SKM-1 treated with dmso at 0.1 percent for 144 hours (cell line): ENCODE measurements around the gene TSNAXIP1.

Source experiments
- DNase-seq: peaks from one replicate; lab custom pipeline; 2025; ENCODE audit not compliant: unreplicated experiment; lab: John Stamatoyannopoulos, UW

Gene TSNAXIP1

DNA sequence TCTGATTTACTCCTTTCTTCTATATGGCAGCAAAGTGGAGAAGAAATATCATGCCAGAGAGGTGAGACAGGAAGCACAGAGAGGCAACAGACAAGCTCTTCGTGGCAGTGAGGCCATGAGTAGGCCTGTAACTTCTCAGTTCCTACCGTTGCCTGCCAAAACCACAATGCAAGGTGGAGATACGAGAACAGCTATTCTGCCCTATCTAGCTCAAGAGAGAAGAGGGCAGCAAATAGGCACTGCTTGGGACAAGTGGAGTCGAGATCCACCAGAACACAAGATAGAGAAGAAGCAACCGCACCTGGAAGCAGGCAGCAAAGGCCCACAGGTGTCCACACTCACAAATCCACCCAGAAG, 25.1 kb upstream of the TSNAXIP1 start:
- no peak for DNase-seq

DNA sequence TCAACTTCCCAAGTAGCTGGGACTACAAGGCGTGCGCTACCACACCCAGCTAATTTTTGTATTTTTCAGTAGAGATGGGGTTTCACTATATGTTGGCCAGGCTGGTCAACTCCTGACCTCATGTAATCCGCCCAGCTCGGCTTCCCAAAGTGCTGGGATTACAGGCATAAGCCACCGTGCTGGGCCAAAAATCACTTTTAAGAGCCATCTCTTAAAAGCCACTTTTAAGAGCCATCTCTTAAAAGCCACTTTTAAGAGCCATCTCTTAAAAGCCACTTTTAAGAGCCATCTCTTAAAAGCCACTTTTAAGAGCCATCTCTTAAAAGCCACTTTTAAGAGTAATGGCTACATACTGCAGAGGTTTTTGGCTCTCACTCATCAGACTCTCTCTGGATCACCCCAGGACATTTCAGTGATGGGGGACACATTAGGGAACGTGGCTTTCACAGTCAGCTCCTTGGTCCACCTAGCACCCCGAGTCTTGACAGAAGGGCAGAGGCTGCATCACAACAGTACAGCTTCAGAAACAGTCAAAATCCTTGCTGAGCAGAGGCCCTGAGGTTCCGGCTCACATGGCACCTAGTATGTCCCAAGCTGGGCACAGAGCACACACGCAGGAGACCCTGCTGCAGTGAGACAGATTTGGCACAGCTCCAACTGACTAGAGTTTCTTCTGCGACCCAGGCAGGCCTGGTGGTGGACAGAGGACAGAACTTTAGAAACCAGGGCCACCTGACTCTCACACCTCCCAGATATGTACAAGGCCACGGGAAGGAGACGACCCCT, 23.9 kb upstream of the TSNAXIP1 start:
- no peak for DNase-seq

DNA sequence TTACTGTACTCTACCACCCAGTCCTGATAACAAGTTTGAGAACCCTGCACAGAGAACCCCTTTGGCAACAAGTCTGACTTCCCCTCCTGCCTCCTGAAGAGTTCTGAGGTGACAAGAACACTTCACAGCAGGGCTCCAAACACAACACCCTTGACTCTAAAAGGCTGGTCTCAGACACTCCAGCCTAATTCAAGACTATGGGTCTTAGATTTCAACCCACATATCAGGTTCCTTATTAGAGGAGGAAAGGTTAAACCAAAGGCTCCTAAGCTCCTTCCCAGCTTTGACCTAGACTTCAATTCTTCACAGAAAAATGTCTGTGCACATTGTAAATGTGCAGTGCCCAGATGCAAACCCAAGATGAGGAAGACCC, 23.4 kb upstream of the TSNAXIP1 start:
- DNase-seq, result no peak

DNA sequence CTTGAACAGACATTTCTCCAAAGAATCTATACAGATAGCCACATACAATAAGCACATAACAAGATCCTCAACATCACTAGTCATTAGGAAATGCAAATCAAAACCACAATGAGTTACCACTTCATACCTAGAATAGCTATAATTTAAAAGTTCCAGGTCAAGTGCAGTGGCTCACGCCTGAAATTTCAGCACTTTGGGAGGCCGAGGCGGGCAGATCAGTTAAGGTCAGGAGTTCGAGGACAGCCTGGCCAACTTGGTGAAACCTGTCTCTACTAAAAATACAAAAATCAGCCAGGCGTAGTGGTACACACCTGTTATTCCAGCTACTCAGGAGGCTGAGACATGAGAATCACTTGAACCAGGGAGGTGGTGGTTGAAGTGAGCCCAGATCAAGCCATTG, 20.2 kb upstream of the TSNAXIP1 start:
- DNase-seq, result no peak

DNA sequence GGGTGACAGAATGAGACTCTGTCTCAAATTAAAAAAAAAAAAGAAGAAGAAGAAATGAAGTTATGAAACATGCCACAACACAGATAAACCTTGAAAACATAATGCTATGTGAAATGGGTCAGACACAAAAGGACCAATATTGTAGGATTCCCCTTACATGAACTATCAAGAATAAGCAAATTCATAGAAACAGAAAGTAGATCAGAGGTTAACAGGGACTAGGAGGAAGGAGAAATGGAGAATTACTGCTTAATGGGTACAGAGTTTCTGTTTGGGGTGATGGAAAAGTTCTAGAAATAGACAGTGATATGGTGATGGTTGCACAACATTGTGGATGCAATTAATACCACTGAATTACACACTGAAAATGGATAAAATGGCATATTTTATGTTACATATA, 16.6 kb upstream of the TSNAXIP1 start:
- no peak for DNase-seq

DNA sequence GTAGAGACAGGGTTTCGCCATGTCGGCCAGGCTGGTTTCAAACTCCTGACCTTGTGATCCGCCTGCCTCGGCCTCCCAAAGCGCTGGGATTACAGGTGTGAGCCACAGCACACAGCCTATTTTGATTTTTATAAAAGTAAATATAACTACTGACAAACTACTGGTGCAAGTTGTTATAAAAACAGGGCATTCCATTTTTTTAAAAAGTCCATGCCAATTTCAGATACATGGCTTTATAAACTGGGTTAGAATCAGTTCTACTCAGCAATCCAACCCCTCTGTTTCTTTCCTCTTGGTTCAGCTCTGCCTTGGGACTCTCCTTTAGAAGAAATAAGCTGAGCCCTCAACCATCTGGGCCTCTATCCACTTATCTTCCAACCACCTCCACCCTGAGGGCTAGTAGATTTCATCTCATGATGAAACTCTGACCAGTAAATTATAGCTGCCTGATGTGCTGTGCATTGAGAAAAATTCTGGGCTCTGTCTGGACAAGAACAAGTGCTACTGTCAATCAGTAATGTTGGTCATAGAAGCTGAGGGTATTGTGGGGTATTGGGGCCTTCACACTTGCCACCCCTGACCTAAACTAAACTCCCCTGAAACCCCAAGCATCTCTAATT, 10.5 kb upstream of the TSNAXIP1 start:
- no peak for DNase-seq

DNA sequence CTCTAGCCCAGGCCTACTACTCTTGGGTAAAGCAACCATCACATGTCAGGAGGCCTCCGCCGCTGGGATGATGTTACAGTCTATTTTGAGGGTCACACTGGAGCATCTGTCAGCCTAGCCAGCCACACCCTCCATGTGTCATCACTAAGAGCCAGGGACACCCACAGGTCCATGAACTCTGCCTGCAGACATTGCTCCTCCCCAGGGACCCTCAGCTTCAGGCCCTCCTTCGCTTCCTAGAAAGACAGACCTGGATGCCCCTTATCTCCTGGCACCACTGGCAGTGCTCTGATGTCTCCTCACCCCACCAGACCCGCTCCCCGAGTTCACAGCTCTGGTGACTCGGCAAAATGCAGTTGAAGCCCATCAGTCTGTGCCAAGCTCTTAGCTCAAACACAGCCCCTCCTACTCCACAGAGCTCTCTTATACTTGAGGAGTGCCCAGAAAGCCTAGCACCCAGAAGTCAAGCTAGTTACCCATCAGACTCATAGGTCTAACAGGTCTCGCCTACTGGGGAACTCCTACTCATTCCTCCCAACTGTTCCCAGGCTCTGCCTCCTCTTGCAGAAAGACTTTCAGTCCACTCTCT, 6.3 kb upstream of the TSNAXIP1 start:
- no peak for DNase-seq

DNA sequence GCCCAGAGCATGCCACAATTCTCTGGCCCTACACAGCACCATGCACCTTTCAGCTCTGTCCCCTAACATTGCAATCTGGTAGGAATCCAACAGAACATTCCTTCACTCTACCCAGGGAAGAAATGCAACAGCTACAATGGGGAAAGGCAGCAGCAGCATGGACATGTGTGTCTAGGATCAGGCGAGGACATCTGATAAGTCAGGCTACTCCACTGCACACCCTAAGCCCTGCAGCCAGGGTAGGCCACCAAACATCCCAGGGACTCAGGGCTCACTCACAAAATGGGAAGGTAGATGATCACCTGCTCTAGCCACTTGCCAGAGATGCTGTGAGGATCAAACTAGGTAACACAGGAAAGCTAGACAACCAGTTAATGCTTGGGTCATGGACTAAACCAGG, 5.4 kb upstream of the TSNAXIP1 start:
- DNase-seq, result no peak

DNA sequence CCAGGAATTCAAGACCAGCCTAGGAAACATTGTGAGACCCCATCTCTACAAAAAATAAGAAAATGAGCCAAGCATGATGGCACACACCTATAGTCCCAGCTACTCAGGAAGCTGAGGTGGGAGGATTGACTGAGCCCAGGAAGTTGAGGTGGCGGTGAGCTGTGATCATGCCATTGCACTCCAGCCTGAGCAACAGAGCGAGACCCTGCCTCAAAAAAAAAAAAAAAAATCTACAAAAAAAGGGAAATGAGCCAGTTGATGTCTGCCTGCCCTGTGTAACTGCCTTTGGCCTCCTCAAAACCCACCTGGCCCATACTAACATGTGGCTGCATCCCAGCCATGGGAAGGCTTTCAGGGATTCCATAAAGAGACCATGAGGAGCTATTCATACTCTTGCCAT, 4.8 kb upstream of the TSNAXIP1 start:
- no peak for DNase-seq

DNA sequence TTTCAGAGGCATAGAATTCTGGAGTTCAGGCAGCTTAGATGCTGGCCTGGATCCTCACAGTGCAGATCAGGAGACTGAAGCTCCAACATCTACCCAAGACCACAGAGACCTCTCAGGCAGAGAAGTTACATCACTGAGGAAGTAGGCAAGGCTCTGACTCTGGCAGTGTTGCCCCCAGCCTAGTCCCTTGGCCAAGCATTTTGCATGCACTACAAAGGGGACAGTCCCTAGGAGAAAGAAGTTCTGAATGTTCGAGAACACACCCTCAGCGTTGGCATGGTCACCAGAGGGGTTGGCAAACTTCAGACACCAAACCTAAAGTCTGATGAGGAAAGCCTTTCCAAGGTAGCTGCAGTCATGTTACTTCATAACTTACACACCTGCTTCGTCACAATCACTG, 2.8 kb upstream of the TSNAXIP1 start:
- no peak for DNase-seq

DNA sequence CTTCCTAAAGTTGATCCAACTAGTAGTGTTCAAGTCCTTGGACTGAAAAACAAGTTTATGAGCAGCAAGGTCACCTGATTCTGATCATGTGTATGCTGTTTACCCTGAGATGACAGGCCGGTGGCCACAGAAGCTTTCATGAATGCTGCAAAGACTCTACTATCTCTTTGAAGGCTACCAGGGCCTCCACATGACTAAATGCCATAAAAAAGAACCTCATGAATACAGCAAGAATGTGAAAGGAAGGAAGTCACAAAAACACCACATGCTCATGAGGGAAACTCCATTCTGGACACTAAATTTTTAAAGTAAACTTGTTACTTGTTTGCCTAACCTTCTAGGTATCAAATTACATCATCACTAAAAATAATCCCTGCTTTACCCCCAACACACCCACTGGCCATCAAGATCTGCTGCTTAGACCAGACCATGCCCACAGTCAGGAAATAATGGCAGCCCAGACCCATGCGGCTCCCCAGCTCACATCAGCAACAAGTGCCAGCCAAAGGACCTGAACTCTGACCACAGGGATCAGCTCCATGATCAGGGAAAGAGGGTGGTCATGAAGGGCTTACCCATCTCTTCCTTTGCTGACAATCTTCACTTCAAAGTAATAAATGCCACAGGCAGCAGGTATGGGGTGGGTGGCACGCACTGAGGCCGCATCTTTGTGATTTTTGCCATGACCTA, 1.7 kb upstream of the TSNAXIP1 start:
- DNase-seq, result no peak

DNA sequence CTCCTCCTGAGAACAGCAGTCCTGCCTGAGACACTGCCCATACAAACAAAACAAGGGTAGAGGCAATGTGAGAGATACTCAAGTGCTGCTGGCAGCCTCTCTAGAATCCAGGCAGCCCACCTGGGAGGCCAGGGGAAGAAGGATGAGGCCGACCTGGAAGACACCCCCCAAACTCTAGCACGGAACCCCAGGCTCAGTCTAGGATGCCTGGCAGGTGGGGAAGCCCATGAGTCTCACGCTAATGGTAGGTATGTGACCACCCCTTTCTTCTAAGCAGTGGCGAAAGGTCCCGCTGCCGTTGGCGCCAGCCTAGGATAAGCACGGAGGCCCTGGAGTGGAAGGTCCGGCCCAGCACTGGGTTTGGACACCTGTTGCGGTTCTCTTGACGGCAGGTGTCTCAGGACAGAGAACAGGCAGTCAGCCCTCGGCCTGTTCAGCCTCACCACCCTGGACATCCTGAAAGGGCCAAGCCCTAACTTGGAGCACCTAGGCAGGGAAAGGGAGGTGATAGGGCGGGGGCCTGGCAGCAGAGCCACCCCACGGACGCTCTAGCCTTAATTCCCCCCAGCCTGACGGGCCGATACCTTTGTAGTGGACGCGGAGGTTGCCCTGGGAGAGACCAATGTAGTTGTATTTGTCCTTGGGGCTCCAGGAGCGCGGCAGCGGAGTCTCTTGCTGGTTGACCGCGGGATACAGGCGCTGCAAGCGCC, 816 bp upstream of the TSNAXIP1 start:
- no peak for DNase-seq

DNA sequence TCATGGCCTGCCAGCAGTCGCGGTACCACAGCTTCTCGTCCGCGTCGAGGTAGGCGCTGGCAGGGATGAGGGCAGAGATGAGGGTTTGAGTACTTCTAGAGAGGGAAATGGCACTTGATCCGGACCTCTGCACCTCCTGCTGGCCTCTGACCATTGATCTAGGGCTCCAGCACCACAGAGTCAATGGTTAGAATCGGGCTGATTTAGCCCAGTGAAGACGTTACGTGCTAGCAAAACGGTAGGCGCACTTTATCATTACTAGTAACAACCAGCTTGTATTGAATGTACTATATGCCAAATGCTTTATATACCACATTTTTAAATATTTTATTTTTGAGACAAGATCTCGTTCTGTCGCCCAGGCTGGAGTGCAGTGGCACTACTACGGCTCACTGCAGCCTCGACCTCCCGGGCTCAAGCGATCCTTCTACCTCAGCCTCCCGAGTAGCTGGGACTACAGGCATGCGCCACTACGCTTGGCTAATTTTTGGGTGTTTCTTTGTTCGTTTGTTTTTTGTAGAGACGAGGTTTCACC, 526 bp downstream of the TSNAXIP1 start:
- no peak for DNase-seq

DNA sequence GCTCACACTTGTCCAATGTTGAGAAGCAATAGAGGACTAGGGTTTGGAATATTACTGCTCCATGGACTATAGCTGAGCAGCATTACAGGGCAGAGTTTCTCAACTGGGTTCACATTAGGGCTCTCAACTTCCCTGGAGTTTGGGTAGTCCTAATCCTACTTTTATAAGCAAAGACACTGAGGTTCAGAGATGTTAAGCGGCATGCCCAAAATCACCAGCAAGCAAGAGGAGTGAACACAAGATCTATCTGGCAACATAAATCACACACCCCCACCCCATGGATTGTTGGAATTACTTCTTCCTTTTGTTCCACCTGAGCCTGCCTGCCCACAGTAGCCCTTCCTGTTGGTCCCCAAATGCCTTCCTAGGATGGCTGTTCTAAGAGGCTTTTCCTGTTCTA, 5.2 kb downstream of the TSNAXIP1 start:
- no peak for DNase-seq

DNA sequence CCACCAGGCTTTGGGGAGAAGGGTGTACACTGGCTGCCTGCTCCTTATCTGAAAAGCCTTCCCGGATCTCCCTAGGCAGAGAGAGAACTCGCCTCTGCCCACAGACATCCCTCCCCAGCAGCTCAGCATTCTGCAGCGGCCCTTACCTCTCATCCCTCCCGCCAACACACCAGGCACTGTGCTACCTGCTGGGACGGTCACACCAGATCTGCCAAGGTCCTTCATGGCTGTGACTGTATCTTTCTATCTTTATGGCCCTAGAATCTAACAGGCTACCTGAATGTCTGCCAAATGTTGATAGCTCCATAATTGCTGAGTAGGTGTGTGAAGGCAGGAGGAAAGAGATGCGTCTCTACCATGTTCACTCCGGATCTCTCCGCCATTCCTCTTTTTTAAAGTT, 7.9 kb downstream of the TSNAXIP1 start:
- no peak for DNase-seq

DNA sequence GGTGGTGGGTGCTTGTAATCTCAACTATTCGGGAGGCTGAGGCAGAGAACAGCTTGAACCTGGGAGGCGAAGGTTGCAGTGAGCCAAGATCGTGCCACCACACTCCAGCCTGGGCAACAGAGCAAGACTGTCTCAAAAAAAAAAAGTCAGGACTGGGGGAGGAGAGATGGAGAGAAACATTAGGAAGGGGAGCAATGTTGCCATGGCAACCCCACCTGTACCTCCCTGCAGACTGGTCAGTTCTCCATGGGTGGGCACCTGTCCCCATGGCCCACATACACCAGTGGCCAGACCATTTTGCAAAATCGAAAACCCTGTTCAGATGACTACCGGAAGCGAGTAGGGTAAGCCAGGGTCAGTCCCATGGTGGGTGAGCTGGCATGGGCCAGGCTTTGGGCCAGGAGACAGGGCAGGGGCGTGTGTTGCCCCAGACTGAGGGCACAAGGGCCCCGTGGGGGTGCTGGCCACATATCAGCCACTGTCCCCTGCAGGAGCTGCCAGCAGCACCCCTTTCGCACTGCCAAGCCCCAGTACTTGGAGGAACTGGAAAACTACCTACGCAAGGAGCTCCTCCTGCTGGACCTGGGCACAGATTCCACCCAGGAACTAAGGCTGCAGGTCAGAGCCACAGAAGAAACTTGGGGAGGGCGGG, 14.0 kb downstream of the TSNAXIP1 start:
- DNase-seq, result no peak

DNA sequence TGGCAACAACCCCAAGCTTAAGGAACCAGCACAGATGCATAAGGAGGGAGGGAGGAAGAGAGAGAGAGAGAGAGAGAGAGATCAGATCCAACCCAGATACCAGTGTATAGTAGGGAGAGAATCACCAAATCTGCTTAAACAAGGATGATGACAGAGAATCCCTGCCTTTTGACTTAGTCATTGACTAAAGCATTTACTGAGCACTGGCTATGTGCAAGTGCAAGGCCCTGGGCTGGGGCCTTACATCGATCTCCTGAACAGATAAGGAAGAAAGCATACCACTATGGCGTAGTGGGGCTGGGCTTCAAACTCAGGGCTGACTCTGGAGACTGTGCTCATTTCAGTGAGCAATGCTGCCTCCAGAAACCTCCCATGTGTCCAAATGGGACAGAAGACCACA, 15.8 kb downstream of the TSNAXIP1 start:
- no peak for DNase-seq

DNA sequence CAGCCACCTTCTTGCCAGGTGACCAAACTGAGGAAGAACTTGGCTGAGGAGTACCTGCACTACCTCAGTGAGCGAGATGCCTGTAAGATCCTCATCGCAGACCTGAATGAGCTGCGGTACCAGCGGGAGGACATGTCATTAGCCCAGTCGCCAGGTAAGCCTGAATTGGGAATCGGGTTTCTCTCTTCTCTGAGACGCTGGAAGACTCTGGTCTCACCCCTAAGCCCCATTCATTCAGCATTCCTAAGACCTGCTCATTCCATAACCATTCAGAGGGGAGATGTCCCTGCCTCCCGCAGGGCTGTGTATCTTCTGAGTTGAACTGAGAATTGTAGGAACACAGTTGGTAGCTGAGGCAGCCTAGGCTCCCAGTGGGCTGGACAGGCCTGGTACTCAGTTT, 18.4 kb downstream of the TSNAXIP1 start:
- DNase-seq, result no peak

DNA sequence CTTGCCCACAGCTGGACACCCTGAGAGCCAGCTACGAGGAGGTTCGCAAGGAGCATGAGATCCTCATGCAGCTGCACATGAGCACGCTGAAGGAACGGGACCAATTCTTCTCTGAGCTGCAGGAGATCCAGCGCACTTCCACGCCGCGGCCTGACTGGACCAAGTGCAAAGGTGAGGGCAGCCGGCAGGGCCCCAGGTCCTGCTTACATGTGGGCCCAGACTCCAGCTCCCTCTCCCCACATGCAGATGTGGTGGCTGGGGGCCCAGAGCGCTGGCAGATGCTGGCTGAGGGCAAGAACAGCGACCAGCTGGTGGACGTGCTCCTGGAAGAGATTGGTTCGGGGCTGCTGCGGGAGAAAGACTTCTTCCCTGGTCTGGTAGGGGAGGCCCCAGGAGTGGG, 19.2 kb downstream of the TSNAXIP1 start:
- no peak for DNase-seq

DNA sequence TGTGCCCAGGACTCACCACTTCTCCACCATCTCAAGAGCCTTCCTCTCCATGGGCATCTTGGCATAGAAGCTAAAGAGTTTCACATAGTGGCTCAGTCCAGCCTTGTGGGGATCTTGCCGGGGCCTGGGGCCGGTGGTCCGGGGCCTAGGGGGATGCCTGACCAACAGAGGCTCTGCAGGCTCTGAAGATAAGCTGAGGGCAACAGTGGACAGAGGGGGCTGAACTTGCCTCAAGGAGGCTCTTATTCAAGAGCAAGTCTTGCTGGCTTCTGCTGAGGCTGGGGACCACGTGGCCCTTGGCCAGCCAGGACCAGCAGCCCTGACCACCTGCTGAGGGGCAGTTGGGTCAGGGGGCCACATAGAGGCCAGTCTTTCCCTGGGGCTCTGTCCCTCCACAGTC, 22.0 kb downstream of the TSNAXIP1 start:
- DNase-seq, result no peak

DNA sequence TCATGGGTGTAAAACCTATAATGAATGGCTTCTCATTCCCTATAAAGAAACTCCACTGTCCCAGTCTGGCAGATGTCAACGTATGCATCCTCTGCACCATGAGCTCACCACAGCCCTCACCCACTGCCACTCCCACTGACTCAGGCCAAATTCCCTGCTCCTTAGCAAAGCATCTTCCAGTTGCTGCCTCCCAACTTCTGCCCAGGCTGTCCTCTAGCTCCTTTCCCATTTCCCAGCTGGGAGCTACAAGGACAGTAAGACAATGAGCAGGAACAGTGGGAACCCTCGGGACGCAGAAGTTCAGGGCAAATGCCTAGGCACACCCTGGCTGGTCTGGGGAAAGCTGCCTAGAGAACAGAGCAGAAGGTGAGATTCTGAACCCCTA, 26.3 kb downstream of the TSNAXIP1 start:
- no peak for DNase-seq
